Measurements from ENCODE around the gene TRIM39. TPM values are rescaled to one million over a fixed set of nuclear protein-coding genes. Genes with fewer than 3 reads are reported as not detected.

Gene TRIM39
- total and polyA plus RNA-seq, 9 of the 15 experiments (the other 6 are each of a cell fraction or from before 2014, with no cell fraction given), result 5.6 to 17.7 (median 12.8) TPM

DNA sequence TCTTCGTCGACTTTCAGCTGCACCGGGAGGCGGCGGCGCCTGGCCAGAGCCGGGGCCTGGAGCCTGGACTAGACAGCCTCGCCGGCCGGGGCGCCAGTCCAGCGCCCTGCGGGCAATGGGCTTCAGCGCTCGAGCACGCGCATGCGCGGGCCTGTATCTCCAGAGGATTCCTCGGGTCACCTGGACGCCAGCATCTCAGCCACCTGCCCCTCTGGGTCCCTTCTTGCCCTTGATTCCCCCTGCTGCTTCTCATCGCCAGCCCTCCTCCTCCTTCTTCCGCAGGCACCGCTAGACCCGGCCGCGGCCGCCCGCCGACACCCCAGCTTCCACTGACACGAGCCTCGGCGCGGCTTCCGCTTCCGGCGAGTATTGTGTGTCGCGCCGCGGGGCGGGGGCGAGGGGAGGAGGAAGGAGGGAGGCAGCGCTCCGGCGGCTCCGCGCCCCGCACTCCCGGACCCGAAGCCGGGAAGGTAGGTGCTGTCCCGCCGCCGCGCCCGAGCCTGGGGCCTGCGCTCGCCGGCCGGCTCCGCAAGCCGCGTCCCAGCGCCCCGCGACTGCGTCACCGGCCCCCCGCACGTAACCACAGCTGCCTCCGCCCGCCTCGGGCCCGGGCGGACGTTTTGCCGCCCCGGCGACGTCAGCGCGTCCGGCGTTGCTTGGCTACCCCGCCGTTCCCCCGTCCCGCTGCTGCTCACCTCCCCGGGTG, at the start of gene TRIM39 (continued):
- TF ChIP-seq, protein P1, sequence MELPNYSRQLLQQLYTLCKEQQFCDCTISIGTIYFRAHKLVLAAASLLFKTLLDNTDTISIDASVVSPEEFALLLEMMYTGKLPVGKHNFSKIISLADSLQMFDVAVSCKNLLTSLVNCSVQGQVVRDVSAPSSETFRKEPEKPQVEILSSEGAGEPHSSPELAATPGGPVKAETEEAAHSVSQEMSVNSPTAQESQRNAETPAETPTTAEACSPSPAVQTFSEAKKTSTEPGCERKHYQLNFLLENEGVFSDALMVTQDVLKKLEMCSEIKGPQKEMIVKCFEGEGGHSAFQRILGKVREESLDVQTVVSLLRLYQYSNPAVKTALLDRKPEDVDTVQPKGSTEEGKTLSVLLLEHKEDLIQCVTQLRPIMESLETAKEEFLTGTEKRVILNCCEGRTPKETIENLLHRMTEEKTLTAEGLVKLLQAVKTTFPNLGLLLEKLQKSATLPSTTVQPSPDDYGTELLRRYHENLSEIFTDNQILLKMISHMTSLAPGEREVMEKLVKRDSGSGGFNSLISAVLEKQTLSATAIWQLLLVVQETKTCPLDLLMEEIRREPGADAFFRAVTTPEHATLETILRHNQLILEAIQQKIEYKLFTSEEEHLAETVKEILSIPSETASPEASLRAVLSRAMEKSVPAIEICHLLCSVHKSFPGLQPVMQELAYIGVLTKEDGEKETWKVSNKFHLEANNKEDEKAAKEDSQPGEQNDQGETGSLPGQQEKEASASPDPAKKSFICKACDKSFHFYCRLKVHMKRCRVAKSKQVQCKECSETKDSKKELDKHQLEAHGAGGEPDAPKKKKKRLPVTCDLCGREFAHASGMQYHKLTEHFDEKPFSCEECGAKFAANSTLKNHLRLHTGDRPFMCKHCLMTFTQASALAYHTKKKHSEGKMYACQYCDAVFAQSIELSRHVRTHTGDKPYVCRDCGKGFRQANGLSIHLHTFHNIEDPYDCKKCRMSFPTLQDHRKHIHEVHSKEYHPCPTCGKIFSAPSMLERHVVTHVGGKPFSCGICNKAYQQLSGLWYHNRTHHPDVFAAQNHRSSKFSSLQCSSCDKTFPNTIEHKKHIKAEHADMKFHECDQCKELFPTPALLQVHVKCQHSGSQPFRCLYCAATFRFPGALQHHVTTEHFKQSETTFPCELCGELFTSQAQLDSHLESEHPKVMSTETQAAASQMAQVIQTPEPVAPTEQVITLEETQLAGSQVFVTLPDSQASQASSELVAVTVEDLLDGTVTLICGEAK (IDR thresholded peaks at IDR 0.05), result peak; percentile 94
- TF ChIP-seq, protein P1 (CRISPR knock-in tag; IDR thresholded peaks at IDR 0.05), result no peak
- TF ChIP-seq HNRNPH1 (optimal IDR thresholded peaks at IDR 0.05; ENCODE audit: low read depth, low read length), result no peak
- TF ChIP-seq ID3 (CRISPR knock-in tag; IDR thresholded peaks at IDR 0.05), result no peak
- peak; percentile 62; the same call in 1 of the 2 replicates for TF ChIP-seq ID3 (tag; IDR thresholded peaks at IDR 0.05)
- TF ChIP-seq PRMT5 (CRISPR knock-in tag; IDR thresholded peaks at IDR 0.05), result 0 out of 2 replicates have a peak, but pooled peaks have one; percentile 2
- TF ChIP-seq NONO (IDR thresholded peaks at IDR 0.05; ENCODE audit: low read depth in 2 of 2, low read length in 1 of 2), result peak; percentile 74 to 94
- no peak for TF ChIP-seq GTF2B (IDR thresholded peaks at IDR 0.05; ENCODE audit: extremely low read depth, insufficient read length)
- TF ChIP-seq ZNF79 (CRISPR knock-in tag; IDR thresholded peaks at IDR 0.05; ENCODE audit: low read depth), result no peak
- TF ChIP-seq SAP30 (IDR thresholded peaks at IDR 0.05; ENCODE audit: borderline replicate concordance, insufficient read depth, low read depth, low read length, poor library complexity, severe bottlenecking), result peak; percentile 39
- TF ChIP-seq CREBBP (IDR thresholded peaks at IDR 0.05; ENCODE audit: low read depth, low read length), result no peak
- peak; percentile 92; the same call in 1 of the 2 replicates for TF ChIP-seq CREM (IDR thresholded peaks at IDR 0.05; ENCODE audit: low read depth)
- TF ChIP-seq RBBP5 (IDR thresholded peaks at IDR 0.05; ENCODE audit: borderline replicate concordance, insufficient read depth, low read length, poor library complexity, severe bottlenecking), result peak; percentile 72
